NB4 (cell line): ENCODE data around the gene UBAP1L.

ENCODE experiments used
- MYC ChIP-seq: IDR thresholded peaks from 2 replicates; pipeline ENCODE4 v1.6.1; 2011; ENCODE audit warnings: low read depth, low read length
- TF ChIP-seq, protein P1 (sequence below): IDR thresholded peaks from one replicate; pipeline ENCODE4 v1.5.1; 2012; ENCODE audit warnings: low read depth, low read length

DNA sequence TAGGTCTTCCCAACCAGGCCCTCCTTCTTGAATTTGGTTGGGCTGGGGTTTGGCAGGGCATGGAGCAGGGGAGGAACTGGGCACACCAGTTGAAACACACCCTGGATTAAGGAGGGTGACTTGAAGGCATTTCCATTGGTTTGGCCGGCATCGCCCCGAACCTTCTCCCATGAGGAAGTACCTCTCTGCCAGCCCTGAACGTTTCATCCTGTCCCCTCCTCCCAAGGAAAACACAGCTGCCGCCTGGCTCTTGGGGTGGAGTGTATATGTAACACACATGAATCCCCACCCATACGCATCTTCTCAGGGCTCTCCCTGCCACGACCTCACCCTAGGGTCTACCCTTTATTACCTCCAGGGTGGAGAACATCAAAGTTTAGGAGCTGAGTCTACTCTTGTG is 14.6 kb downstream of the UBAP1L start:
- TF ChIP-seq, protein P1, sequence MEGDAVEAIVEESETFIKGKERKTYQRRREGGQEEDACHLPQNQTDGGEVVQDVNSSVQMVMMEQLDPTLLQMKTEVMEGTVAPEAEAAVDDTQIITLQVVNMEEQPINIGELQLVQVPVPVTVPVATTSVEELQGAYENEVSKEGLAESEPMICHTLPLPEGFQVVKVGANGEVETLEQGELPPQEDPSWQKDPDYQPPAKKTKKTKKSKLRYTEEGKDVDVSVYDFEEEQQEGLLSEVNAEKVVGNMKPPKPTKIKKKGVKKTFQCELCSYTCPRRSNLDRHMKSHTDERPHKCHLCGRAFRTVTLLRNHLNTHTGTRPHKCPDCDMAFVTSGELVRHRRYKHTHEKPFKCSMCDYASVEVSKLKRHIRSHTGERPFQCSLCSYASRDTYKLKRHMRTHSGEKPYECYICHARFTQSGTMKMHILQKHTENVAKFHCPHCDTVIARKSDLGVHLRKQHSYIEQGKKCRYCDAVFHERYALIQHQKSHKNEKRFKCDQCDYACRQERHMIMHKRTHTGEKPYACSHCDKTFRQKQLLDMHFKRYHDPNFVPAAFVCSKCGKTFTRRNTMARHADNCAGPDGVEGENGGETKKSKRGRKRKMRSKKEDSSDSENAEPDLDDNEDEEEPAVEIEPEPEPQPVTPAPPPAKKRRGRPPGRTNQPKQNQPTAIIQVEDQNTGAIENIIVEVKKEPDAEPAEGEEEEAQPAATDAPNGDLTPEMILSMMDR, result no peak
- TF ChIP-seq MYC, result no peak
